ENCODE measurements around the gene POP4. TPM values are rescaled to one million over a fixed set of nuclear protein-coding genes. Genes with fewer than 3 reads are reported as not detected.

The POP4 gene
- total RNA-seq, 5 donors from 2014 or later (not counting 1 experiment from before 2014, with no cell fraction given): 43.7 to 59.6 (median 55.5) TPM

GRCh38 chr19:29617366-29618266, 11.5 kb downstream of the POP4 start:
- DNase-seq: no peak
- H3K27ac Mint-ChIP-seq: peak overlapping the region; percentile 52
- no peaks in the 10 kb centered on the region for H3K27me3 Mint-ChIP-seq
- no peak for ATAC-seq (replicated peaks in 1 of 4)
- H3K4me3 Mint-ChIP-seq: no peak overlapping the region
- CTCF ChIA-PET: interaction anchor here in 1 of 2 donors (0.9 to 1.1 kb wide), 2 partner anchors 77 to 99 kb away, joined by 3 to 4 read pairs; no protein-coding TSS in a partner anchor
- no peaks in the 10 kb centered on the region for H3K9me3 Mint-ChIP-seq
- H3K4me3 ChIP-seq (ENCODE audit: control insufficient read depth in 1 of 2, extremely low read depth in 1 of 2, low read length in 1 of 2): no peak overlapping the region
- whole genome bisulfite sequencing (ENCODE audit: insufficient coverage): 94% methylated on average over 10 of the region's 16 CpGs
- POLR2A ChIA-PET: interaction anchor here in 1 of 2 donors (0.6 kb wide), 1 partner anchor 227 kb away, joined by 7 read pairs; no protein-coding TSS in a partner anchor
- H3K4me1 Mint-ChIP-seq: peaks cover 31 to 35% (median 31%) of the 10 kb centered on the region in 3 donors
- H3K9me3 ChIP-seq: no peaks in the 10 kb centered on the region
- H3K36me3 Mint-ChIP-seq: peaks cover 31% of the 10 kb centered on the region
- no peak overlapping the region for H3K27ac ChIP-seq (ENCODE audit: low read length)
- H3K36me3 ChIP-seq (ENCODE audit: control insufficient read depth in 2 of 2, extremely low read depth in 1 of 2, insufficient read depth in 1 of 2, low read length in 1 of 2): peaks cover 0 to 38% of the 10 kb centered on the region in 2 donors
- H3K4me1 ChIP-seq (ENCODE audit: control insufficient read depth in 1 of 2, extremely low read depth in 1 of 2, insufficient read depth in 2 of 2, low read length in 2 of 2): peaks cover 17 to 26% of the 10 kb centered on the region in 2 experiments
- no peaks in the 10 kb centered on the region for H3K27me3 ChIP-seq (replicated peaks in 1 of 2; ENCODE audit: control insufficient read depth in 2 of 2, extremely low read depth in 1 of 2, insufficient read depth in 2 of 2, low read length in 1 of 2)

GRCh38 chr19:29618434-29618833, 12.4 kb downstream of the POP4 start:
- Mint-ChIP-seq H3K27me3 (no peaks in the 10 kb centered on the region), H3K36me3 (peaks cover 23% of the 10 kb centered on the region), H3K27ac (no peak overlapping the region), H3K4me3 (no peak overlapping the region), H3K9me3 (no peaks in the 10 kb centered on the region), H3K4me1 (peaks cover 36 to 43% (median 37%) of the 10 kb centered on the region in 3 donors)
- Histone ChIP-seq H3K36me3 (ENCODE audit: control insufficient read depth in 2 of 2, extremely low read depth in 1 of 2, insufficient read depth in 1 of 2, low read length in 1 of 2) (peaks cover 0 to 29% of the 10 kb centered on the region in 2 donors), H3K4me1 (ENCODE audit: control insufficient read depth in 1 of 2, extremely low read depth in 1 of 2, insufficient read depth in 2 of 2, low read length in 2 of 2) (peaks cover 19 to 34% of the 10 kb centered on the region in 2 experiments), H3K4me3 (ENCODE audit: control insufficient read depth in 1 of 2, extremely low read depth in 1 of 2, low read length in 1 of 2) (no peak overlapping the region), H3K9me3 (no peaks in the 10 kb centered on the region), H3K27ac (ENCODE audit: low read length) (no peak overlapping the region), H3K27me3 (replicated peaks in 1 of 2; ENCODE audit: control insufficient read depth in 2 of 2, extremely low read depth in 1 of 2, insufficient read depth in 2 of 2, low read length in 1 of 2) (no peaks in the 10 kb centered on the region)
- ChIA-PET CTCF (no interaction called here), POLR2A (no interaction called here)
- WGBS (ENCODE audit: insufficient coverage): 79% methylated on average over 6 of the region's 7 CpGs
- no peak for DNase-seq
- ATAC-seq (replicated peaks in 1 of 4): no peak

GRCh38 chr19:29618871-29619270, 12.8 kb downstream of the POP4 start:
- no peak overlapping the region for H3K4me3 Mint-ChIP-seq
- peaks cover 21% of the 10 kb centered on the region for H3K36me3 Mint-ChIP-seq
- DNase-seq (no peak), ATAC-seq (replicated peaks in 1 of 4) (no peak)
- Histone ChIP-seq H3K4me1 (ENCODE audit: control insufficient read depth in 1 of 2, extremely low read depth in 1 of 2, insufficient read depth in 2 of 2, low read length in 2 of 2) (peaks cover 22 to 38% of the 10 kb centered on the region in 2 experiments), H3K27ac (ENCODE audit: low read length) (no peak overlapping the region), H3K36me3 (ENCODE audit: control insufficient read depth in 2 of 2, extremely low read depth in 1 of 2, insufficient read depth in 1 of 2, low read length in 1 of 2) (peaks cover 0 to 25% of the 10 kb centered on the region in 2 donors), H3K27me3 (replicated peaks in 1 of 2; ENCODE audit: control insufficient read depth in 2 of 2, extremely low read depth in 1 of 2, insufficient read depth in 2 of 2, low read length in 1 of 2) (no peaks in the 10 kb centered on the region), H3K4me3 (ENCODE audit: control insufficient read depth in 1 of 2, extremely low read depth in 1 of 2, low read length in 1 of 2) (no peak overlapping the region), H3K9me3 (no peaks in the 10 kb centered on the region)
- H3K27me3 Mint-ChIP-seq: no peaks in the 10 kb centered on the region
- H3K27ac Mint-ChIP-seq: no peak overlapping the region
- WGBS (ENCODE audit: insufficient coverage): 90% methylated on average over 7 of the region's 7 CpGs
- no peaks in the 10 kb centered on the region for H3K9me3 Mint-ChIP-seq
- ChIA-PET CTCF (interaction anchor here in 1 of 2 donors (0.5 kb wide), 2 partner anchors 50 to 108 kb away, joined by 4 read pairs; no protein-coding TSS in a partner anchor), POLR2A (no interaction called here)
- H3K4me1 Mint-ChIP-seq: peaks cover 40 to 47% (median 42%) of the 10 kb centered on the region in 3 donors

GRCh38 chr19:29620931-29621351, 14.9 kb downstream of the POP4 start:
- H3K27me3 ChIP-seq (replicated peaks in 1 of 2; ENCODE audit: control insufficient read depth in 2 of 2, extremely low read depth in 1 of 2, insufficient read depth in 2 of 2, low read length in 1 of 2): no peaks in the 10 kb centered on the region
- peaks cover 0 to 7% of the 10 kb centered on the region in 2 donors for H3K36me3 ChIP-seq (ENCODE audit: control insufficient read depth in 2 of 2, extremely low read depth in 1 of 2, insufficient read depth in 1 of 2, low read length in 1 of 2)
- DNase-seq: peak in 4 of 35 experiments; percentile 31 to 40 (median 38)
- Mint-ChIP-seq H3K27me3 (no peaks in the 10 kb centered on the region), H3K4me3 (peak overlapping the region; percentile 13 to 84 (median 29)), H3K36me3 (peaks cover 4% of the 10 kb centered on the region), H3K27ac (peak overlapping the region; percentile 91 to 96), H3K9me3 (no peaks in the 10 kb centered on the region), H3K4me1 (peaks cover 52 to 54% (median 52%) of the 10 kb centered on the region in 3 donors)
- no peaks in the 10 kb centered on the region for H3K9me3 ChIP-seq
- ChIA-PET CTCF (interaction anchor here (0.8 to 1.5 kb wide), 4 partner anchors 9 to 96 kb away, joined by 3 to 4 read pairs (median 3); no protein-coding TSS in a partner anchor), POLR2A (interaction anchor here in 1 of 2 donors (1.4 kb wide), 1 partner anchor 10 kb away, joined by 5 read pairs; no protein-coding TSS in a partner anchor)
- peaks cover 24 to 56% of the 10 kb centered on the region in 2 experiments for H3K4me1 ChIP-seq (ENCODE audit: control insufficient read depth in 1 of 2, extremely low read depth in 1 of 2, insufficient read depth in 2 of 2, low read length in 2 of 2)
- peak; percentile 26 to 65 (median 54) for ATAC-seq (replicated peaks in 1 of 4)
- H3K27ac ChIP-seq (ENCODE audit: low read length): no peak overlapping the region
- 16% methylated on average over 15 of the region's 15 CpGs for WGBS (ENCODE audit: insufficient coverage)
- H3K4me3 ChIP-seq (ENCODE audit: control insufficient read depth in 1 of 2, extremely low read depth in 1 of 2, low read length in 1 of 2): peak overlapping the region in 1 of 2 donors; percentile 32

GRCh38 chr19:29622166-29623070, 16.3 kb downstream of the POP4 start:
- H3K27me3 Mint-ChIP-seq: no peaks in the 10 kb centered on the region
- H3K4me3 Mint-ChIP-seq: peak overlapping the region; percentile 6 to 84 (median 54)
- H3K27me3 ChIP-seq (replicated peaks in 1 of 2; ENCODE audit: control insufficient read depth in 2 of 2, extremely low read depth in 1 of 2, insufficient read depth in 2 of 2, low read length in 1 of 2): no peaks in the 10 kb centered on the region
- 54% methylated on average over 10 of the region's 23 CpGs for whole genome bisulfite sequencing (ENCODE audit: insufficient coverage)
- peaks cover 48 to 54% (median 52%) of the 10 kb centered on the region in 3 donors for H3K4me1 Mint-ChIP-seq
- peaks cover 24 to 58% of the 10 kb centered on the region in 2 experiments for H3K4me1 ChIP-seq (ENCODE audit: control insufficient read depth in 1 of 2, extremely low read depth in 1 of 2, insufficient read depth in 2 of 2, low read length in 2 of 2)
- CTCF ChIA-PET: interaction anchor here (0.6 to 0.8 kb wide), 2 partner anchors 108 to 186 kb away, joined by 3 read pairs; no protein-coding TSS in a partner anchor
- DNase-seq: peak in 22 of 35 experiments; percentile 3 to 64 (median 28)
- no peaks in the 10 kb centered on the region for H3K9me3 ChIP-seq
- no peaks in the 10 kb centered on the region for H3K36me3 Mint-ChIP-seq
- H3K27ac Mint-ChIP-seq: peak overlapping the region; percentile 91 to 96
- POLR2A ChIA-PET: interaction anchor here in 1 of 2 donors (0.8 kb wide), 1 partner anchor 16 kb away, joined by 3 read pairs; the partner anchor contains the start of gene POP4
- no peaks in the 10 kb centered on the region for H3K36me3 ChIP-seq (ENCODE audit: control insufficient read depth in 2 of 2, extremely low read depth in 1 of 2, insufficient read depth in 1 of 2, low read length in 1 of 2)
- ATAC-seq (replicated peaks in 1 of 4): peak; percentile 44 to 78 (median 50)
- peak overlapping the region; percentile 63 for H3K27ac ChIP-seq (ENCODE audit: low read length)
- H3K9me3 Mint-ChIP-seq: no peaks in the 10 kb centered on the region
- H3K4me3 ChIP-seq (ENCODE audit: control insufficient read depth in 1 of 2, extremely low read depth in 1 of 2, low read length in 1 of 2): no peak overlapping the region
